22Rv1 (cell line): ENCODE measurements around the gene IL12A.

Experiments
- H3K27ac ChIP-seq: fragments of 450-650 bp; 2 replicates; pipeline ENCODE4 v1.5.1; 2017
- ZFX ChIP-seq: fragments of 450-650 bp; IDR thresholded peaks from 2 replicates; pipeline ENCODE4 v1.6.1; 2017; ENCODE audit warnings: antibody characterized with exemption, borderline replicate concordance
- TF ChIP-seq, protein P1 (sequence below): fragments of 450-650 bp; IDR thresholded peaks from 2 replicates; pipeline ENCODE4 v1.5.1; 2017; ENCODE audit warnings: mild to moderate bottlenecking

Gene IL12A

DNA sequence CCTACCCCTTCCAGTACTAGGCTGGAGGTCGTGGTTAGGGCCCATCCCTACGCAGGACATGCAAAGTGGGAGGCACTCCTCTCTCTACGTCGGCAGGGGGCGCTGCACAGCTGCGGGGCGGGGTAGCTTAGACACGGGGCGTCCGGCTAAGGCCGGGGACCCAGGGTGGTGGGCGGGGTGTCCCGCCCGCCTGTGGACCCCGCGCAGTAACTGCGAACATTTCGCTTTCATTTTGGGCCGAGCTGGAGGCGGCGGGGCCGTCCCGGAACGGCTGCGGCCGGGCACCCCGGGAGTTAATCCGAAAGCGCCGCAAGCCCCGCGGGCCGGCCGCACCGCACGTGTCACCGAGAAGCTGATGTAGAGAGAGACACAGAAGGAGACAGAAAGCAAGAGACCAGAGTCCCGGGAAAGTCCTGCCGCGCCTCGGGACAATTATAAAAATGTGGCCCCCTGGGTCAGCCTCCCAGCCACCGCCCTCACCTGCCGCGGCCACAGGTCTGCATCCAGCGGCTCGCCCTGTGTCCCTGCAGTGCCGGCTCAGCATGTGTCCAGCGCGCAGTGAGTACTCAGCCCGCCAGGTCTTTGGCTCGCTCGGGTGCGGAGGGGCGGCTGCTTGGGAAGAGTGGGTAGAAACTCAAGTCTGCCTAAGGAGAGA, at the start of gene IL12A:
Gene IL12A, plus strand, starts transcription at position 219 of the 655 bp plus-strand sequence.
- no peak within 1 kb of the TSS for H3K27ac ChIP-seq
- TF ChIP-seq ZFX = no peak
- TF ChIP-seq, protein P1, sequence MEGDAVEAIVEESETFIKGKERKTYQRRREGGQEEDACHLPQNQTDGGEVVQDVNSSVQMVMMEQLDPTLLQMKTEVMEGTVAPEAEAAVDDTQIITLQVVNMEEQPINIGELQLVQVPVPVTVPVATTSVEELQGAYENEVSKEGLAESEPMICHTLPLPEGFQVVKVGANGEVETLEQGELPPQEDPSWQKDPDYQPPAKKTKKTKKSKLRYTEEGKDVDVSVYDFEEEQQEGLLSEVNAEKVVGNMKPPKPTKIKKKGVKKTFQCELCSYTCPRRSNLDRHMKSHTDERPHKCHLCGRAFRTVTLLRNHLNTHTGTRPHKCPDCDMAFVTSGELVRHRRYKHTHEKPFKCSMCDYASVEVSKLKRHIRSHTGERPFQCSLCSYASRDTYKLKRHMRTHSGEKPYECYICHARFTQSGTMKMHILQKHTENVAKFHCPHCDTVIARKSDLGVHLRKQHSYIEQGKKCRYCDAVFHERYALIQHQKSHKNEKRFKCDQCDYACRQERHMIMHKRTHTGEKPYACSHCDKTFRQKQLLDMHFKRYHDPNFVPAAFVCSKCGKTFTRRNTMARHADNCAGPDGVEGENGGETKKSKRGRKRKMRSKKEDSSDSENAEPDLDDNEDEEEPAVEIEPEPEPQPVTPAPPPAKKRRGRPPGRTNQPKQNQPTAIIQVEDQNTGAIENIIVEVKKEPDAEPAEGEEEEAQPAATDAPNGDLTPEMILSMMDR = peak; percentile 98

DNA sequence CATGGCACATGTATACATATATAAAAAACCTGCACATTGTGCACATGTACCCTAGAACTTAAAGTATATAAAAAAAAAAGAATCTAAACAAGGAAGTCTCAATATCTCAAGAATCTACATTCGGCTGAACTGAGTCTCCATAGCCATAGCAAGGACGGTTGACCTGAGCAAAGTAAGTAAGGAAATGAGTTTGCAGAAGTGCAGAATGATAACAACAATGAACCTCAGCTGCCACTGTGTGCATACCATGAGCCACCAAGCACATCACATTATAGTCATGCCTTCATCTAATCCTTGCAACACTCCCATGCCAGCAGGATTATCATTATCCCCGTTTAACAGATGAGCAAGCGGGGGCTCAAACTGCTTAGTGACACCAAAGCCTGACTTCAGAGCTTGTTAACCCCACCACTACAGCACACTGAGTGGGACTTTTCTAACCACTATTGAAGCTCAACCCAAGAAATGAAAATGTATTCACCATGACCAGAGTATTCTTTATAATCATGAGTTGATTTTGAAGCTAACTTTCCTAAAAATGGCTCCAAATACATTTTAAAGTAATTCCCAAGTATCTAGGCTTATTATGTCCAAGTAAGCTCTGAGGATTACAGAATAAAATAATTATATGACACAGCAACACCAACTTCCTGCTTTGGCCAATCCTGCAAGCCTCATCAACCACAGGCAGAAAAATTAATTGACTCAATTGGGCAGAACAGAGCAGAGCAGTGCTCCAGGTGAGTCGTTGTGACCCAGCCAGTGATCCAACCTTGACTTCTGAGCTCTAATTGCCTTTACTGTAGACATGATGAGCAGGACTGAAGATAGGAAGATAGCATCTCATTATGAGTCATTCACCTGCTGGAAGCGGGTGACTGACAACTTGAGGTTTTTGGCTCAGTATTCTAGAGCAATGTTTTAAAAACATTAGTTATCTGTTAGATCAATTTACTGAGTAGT, 47.3 kb upstream of the IL12A start:
- TF ChIP-seq ZFX = no peak
- TF ChIP-seq, protein P1 = no peak
- H3K27ac ChIP-seq = no peak overlapping the region

DNA sequence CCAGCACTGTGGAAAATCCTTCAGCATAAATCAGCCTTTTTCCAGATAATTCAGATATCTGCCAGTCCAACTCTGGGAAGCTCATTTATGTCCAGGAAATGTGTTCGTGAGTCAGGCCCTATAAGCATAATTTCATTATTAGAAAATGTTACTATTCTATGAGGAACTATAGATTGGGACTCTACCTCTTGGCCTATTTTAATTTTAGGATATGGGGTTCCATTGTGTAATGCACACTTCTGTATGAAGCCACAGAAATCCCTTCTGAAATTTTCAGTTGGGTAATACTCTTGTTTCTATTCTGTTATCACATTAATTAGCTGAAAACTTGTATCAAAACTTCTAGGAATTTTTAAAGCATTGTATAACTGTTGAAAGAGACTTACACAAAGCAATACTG, 43.9 kb upstream of the IL12A start:
- H3K27ac ChIP-seq = no peak overlapping the region
- TF ChIP-seq, protein P1 = no peak
- TF ChIP-seq ZFX = no peak

DNA sequence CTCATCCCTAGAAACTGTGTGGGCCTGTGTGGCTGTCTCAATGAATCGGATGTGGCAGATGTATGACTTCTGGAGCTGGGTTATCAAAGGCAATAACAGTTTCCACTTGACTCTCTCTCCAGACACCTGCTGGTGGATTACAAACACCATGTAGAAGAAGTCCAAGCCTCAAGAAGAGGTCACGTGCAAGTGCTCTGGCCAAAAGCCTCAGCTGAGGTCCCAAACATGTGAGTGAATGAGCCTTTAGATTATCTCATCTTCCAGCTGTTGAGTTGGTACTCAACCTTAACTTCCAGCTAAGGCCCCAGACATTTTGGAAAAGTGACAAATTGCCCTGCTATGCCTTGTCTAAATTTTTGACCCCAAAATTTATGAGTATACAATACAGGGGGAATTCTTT, 42.7 kb upstream of the IL12A start:
- TF ChIP-seq ZFX = no peak
- TF ChIP-seq, protein P1 = no peak

DNA sequence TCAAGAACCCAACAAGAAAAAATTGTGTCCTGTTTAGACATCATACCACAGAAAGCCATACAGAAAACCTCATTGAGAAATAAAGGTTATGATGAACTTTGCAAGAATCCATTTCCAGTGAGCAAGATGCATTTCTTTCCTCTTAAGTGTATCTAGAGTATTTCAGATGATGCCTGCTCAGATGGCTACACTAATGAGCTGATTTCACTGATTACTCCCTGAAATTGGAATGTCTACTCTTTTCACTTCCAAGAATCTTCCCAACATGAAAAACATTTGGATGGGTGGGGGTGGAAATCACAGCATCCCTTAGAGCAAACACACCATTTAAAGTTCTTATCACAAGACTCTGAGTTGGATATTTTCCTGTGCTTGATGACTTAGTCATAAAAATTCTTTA, 41.4 kb upstream of the IL12A start:
- no peak overlapping the region for H3K27ac ChIP-seq
- TF ChIP-seq, protein P1 = no peak
- TF ChIP-seq ZFX = no peak

More for the DNA sequence above, 42.7 kb upstream of the IL12A start:
- no peak overlapping the region for H3K27ac ChIP-seq

DNA sequence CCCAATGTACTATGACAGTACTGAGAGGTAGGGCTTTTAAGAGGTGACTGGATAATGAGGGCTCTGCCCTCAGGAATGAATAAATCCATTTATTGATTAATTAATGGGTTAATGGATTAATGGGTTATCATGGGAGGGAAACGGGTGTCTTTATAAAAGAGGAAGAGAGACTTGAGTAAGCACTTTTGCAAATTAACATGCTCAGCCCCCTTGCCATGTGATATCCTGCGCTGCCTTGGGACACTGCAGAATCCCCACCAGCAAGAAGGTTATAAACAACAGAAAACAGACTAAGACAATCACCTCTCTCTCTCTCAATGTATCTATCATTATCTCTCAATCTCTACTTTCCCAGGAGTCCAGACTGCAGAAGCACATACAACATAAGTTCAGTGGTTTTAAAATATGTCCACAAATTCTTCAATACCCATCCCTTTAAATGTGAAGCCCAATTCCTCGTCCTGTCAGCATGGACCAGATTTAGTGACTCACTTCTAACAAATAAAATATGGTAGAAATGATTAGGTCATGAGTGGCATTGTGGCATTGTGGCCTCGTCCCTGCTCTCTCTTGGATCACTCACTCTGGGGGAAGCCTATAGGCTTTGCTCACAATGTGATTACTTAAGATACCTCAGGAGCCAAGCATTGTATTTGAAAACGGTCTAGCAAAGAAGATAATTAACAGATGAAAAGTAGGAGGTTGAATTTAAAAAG, 40.0 kb upstream of the IL12A start:
- no peak for TF ChIP-seq ZFX
- TF ChIP-seq, protein P1 = no peak
- H3K27ac ChIP-seq = no peak overlapping the region
